B cell (primary cell): Measurements from ENCODE around the gene WDR5. TPM values are rescaled to one million over a fixed set of nuclear protein-coding genes. Genes with fewer than 3 reads are reported as not detected.

Source experiments
- ATAC-seq: fragments of 200-7000 bp; cut with Tn5 transposase; one replicate; pipeline ENCODE4 v1.10.0; 2021; ENCODE audit warnings: low read depth, mild to moderate bottlenecking, moderate number of reproducible peaks, moderate library complexity
- CTCF ChIA-PET: fragments of 350-600 bp; sonication (Branson Sonifier 250); formaldehyde crosslinking; loops from one replicate; lab custom pipeline; 2021; ENCODE audit warnings: antibody characterized with exemption, inconsistent platforms; lab: Charles Lee
- POLR2A ChIA-PET: fragments of 350-600 bp; sonication (Branson Sonifier 250); formaldehyde crosslinking; loops from one replicate; lab custom pipeline; 2021; ENCODE audit warnings: antibody characterized with exemption; lab: Charles Lee
- DNase-seq: peaks from one replicate; pipeline ENCODE4 v3.0.0; 2013
- H2AFZ ChIP-seq: 2 replicates; pipeline ENCODE4 v1.6.1; 2012; ENCODE audit warnings: mild to moderate bottlenecking, low read depth, low read length; ENCODE audit not compliant: insufficient read depth, poor library complexity, severe bottlenecking
- H3K27ac ChIP-seq, 2 donors: 1 replicate in 1 of 2; 2 replicates in 1 of 2; pipeline ENCODE4 v1.5.1; 2012 to 2013; ENCODE audit warnings: low read length in 2 of 2, mild to moderate bottlenecking in 2 of 2, moderate library complexity in 1 of 2
- H3K27me3 ChIP-seq, 4 experiments: fragments of 200-600 bp in 1 of 4; sonication (generic) in 1 of 4; replicated peaks in 1 of 4; 1 replicate in 2 of 4; 2 replicates in 2 of 4; pipeline versions ENCODE4 v1.6.1 to v1.7.0; 2013 to 2016; ENCODE audit warnings: low read length in 3 of 4, mild to moderate bottlenecking in 2 of 4, mixed read lengths in 1 of 4, moderate library complexity in 1 of 4; ENCODE audit not compliant: insufficient read depth in 4 of 4, control insufficient read depth in 3 of 4; ENCODE audit errors: control extremely low read depth in 1 of 4
- H3K36me3 ChIP-seq, 2 experiments: replicated peaks in 1 of 2; 1 replicate in 1 of 2; 2 replicates in 1 of 2; pipeline versions ENCODE4 v1.6.1 to v1.7.1; 2013; ENCODE audit warnings: low read length in 1 of 2; ENCODE audit not compliant: insufficient read depth in 2 of 2, control insufficient read depth in 1 of 2; ENCODE audit errors: control extremely low read depth in 1 of 2, extremely low read depth in 1 of 2
- H3K4me1 ChIP-seq, 2 donors: fragments of 200-600 bp in 1 of 2; sonication (generic) in 1 of 2; 1 replicate in 1 of 2; 2 replicates in 1 of 2; pipeline versions ENCODE4 v1.5.1 to v1.6.1; 2013 to 2017; ENCODE audit warnings: low read length in 2 of 2; ENCODE audit not compliant: control insufficient read depth in 2 of 2, insufficient read depth in 2 of 2
- H3K4me2 ChIP-seq: replicated peaks from 2 replicates; pipeline ENCODE3; 2012; ENCODE audit warnings: mild to moderate bottlenecking, low read depth, low read length; ENCODE audit not compliant: poor library complexity, severe bottlenecking
- H3K4me3 ChIP-seq, 5 experiments: fragments of 200-600 bp in 1 of 5; sonication (generic) in 1 of 5; 1 replicate in 3 of 5; 2 replicates in 2 of 5; pipeline versions ENCODE4 v1.5.1 to v1.7.0; 2011 to 2016; ENCODE audit warnings: low read length in 4 of 5, mild to moderate bottlenecking in 4 of 5, low read depth in 2 of 5, control low read depth in 1 of 5, moderate library complexity in 1 of 5; ENCODE audit not compliant: insufficient read depth in 1 of 5; ENCODE audit errors: control extremely low read depth in 1 of 5, extremely low read depth in 1 of 5
- H3K79me2 ChIP-seq: fragments of 200-600 bp; sonication (generic); one replicate; pipeline ENCODE4 v1.6.0; 2016; ENCODE audit warnings: low read length; ENCODE audit not compliant: control insufficient read depth, insufficient read depth
- H3K9ac ChIP-seq: fragments of 200-600 bp; sonication (generic); 2 replicates; pipeline ENCODE4 v1.6.1; 2017; ENCODE audit warnings: mild to moderate bottlenecking, low read length, moderate library complexity
- H3K9me3 ChIP-seq, 3 donors: one replicate each; pipeline versions ENCODE4 v1.6.1 to v1.7.1; 2013; ENCODE audit warnings: low read length in 2 of 3; ENCODE audit not compliant: control insufficient read depth in 2 of 3, insufficient read depth in 1 of 3; ENCODE audit errors: control extremely low read depth in 1 of 3
- H4K20me1 ChIP-seq: 2 replicates; pipeline ENCODE4 v1.6.0; 2012; ENCODE audit warnings: mild to moderate bottlenecking, low read length; ENCODE audit not compliant: insufficient read depth, control insufficient read depth, poor library complexity, severe bottlenecking
- H3K27ac Mint-ChIP-seq: one replicate; pipeline ENCODE4 v1.8.0; 2021; ENCODE audit warnings: mixed read lengths
- H3K27me3 Mint-ChIP-seq: one replicate; pipeline ENCODE4 v1.8.0; 2021; ENCODE audit warnings: mixed read lengths
- H3K4me1 Mint-ChIP-seq: one replicate; pipeline ENCODE4 v1.8.0; 2021; ENCODE audit warnings: mixed read lengths
- H3K4me3 Mint-ChIP-seq: one replicate; pipeline ENCODE4 v1.8.0; 2021; ENCODE audit warnings: mixed read lengths
- H3K9me3 Mint-ChIP-seq: one replicate; pipeline ENCODE4 v1.8.0; 2022; ENCODE audit warnings: mixed read lengths; ENCODE audit not compliant: insufficient read depth
- EZH2 ChIP-seq: IDR thresholded peaks from 2 replicates; pipeline ENCODE4 v1.6.1; 2012; ENCODE audit warnings: borderline replicate concordance, low read depth, mild to moderate bottlenecking, moderate library complexity, low read length; ENCODE audit not compliant: insufficient read depth, poor library complexity, severe bottlenecking
- WGBS: methylation state at CpG from one replicate; pipeline ENCODE4 v1.1.5; 2013; ENCODE audit warnings: missing lambda C conversion rate; ENCODE audit not compliant: insufficient coverage; 5-methylcytosine and 5-hydroxymethylcytosine counted together
- intact Hi-C: fragments of 100-400 bp; cut with micrococcal nuclease; formaldehyde crosslinking; loops from one replicate; pipeline ENCODE4 v1.10.0; 2022
- polyA plus RNA-seq: library from polyadenylated mRNA; depleted of rRNA; stranded (reverse); fragments of >200 nt; gene quantifications from 2 replicates; pipeline ENCODE4 v1.2.3, GENCODE V29; 2012
- total RNA-seq, 2 donors: library from RNA; stranded (reverse); fragments of 120-200 nt in 1 of 2; gene quantifications; 1 replicate in 1 of 2; 2 replicates in 1 of 2; pipeline versions ENCODE4 v1.2.3 to v1.2.4, GENCODE V29; 2013 to 2022
- TF ChIP-seq, protein P1 (sequence below): fragments of 200-600 bp; IDR thresholded peaks from one replicate; pipeline ENCODE4 v1.8.0; 2022; ENCODE audit warnings: antibody characterized with exemption, mild to moderate bottlenecking

Gene WDR5
- total and polyA plus RNA-seq, 2 donors (not counting 1 experiment from before 2014, with no cell fraction given): 18.0 to 23.8 TPM

DNA sequence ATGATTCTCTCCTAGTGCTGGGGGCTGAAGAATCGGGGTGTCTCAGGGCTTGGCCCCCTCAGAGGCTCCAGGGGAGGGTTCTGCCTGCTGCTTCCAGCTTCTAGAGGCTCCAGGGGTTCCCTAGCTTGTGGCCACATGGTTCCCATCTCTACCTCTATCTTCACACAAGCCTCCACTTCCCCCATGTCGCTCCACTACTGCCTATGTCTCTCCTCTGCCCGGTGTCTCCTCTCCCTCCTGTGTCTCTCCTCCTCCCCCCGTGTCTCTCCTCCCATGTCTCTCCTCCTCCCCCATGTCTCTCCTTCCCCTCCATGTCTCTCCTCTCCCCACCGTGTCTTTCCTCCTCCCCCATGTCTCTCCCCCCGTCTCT lies 40.7 kb downstream of the WDR5 start:
- no peak overlapping the region for H3K4me3 ChIP-seq
- no peak overlapping the region for H2AFZ ChIP-seq
- no peaks in the 10 kb centered on the region for H3K36me3 ChIP-seq
- no peaks in the 10 kb centered on the region for H3K79me2 ChIP-seq
- no peak overlapping the region for H3K9ac ChIP-seq
- ChIA-PET CTCF (interaction anchor here (3.4 kb wide), 1 partner anchor 266 kb away, joined by 37 read pairs; no protein-coding TSS in a partner anchor), POLR2A (no interaction called here)
- Mint-ChIP-seq H3K9me3 (no peaks in the 10 kb centered on the region), H3K27ac (no peak overlapping the region), H3K27me3 (peaks cover 24% of the 10 kb centered on the region), H3K4me3 (no peak overlapping the region), H3K4me1 (peaks cover 20% of the 10 kb centered on the region)
- no peak for TF ChIP-seq EZH2
- TF ChIP-seq, protein P1, sequence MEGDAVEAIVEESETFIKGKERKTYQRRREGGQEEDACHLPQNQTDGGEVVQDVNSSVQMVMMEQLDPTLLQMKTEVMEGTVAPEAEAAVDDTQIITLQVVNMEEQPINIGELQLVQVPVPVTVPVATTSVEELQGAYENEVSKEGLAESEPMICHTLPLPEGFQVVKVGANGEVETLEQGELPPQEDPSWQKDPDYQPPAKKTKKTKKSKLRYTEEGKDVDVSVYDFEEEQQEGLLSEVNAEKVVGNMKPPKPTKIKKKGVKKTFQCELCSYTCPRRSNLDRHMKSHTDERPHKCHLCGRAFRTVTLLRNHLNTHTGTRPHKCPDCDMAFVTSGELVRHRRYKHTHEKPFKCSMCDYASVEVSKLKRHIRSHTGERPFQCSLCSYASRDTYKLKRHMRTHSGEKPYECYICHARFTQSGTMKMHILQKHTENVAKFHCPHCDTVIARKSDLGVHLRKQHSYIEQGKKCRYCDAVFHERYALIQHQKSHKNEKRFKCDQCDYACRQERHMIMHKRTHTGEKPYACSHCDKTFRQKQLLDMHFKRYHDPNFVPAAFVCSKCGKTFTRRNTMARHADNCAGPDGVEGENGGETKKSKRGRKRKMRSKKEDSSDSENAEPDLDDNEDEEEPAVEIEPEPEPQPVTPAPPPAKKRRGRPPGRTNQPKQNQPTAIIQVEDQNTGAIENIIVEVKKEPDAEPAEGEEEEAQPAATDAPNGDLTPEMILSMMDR: no peak
- H3K9me3 ChIP-seq: peaks cover 0 to 10% (median 0%) of the 10 kb centered on the region in 3 donors
- ATAC-seq (no peak), DNase-seq (no peak)
- no peak overlapping the region for H3K27ac ChIP-seq
- intact Hi-C loops: no loop called here
- no peak overlapping the region for H3K4me2 ChIP-seq
- H4K20me1 ChIP-seq: no peaks in the 10 kb centered on the region
- H3K4me1 ChIP-seq: peaks cover 21 to 26% of the 10 kb centered on the region in 2 donors
- 79% methylated on average over 4 of the region's 6 CpGs for WGBS
- H3K27me3 ChIP-seq: peaks cover 0 to 33% (median 8%) of the 10 kb centered on the region in 4 experiments

DNA sequence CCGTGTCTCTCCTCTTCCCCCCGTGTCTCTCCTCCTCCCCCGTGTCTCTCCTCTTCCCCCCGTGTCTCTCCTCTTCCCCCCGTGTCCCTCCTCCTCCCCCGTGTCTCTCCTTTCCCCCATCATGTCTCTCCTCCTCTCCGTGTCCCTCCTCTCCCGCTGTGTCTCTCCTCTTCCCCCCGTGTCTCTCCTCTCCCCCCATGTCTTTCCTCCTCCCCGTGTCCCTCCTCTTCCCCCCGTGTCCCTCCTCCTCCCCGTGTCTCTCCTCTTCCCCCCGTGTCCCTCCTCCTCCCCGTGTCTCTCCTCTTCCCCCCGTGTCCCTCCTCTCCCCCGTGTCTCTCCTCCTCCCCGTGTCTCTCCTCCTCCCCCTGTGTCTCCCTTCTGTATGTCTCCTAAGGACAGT lies 41.3 kb downstream of the WDR5 start:
- Histone ChIP-seq H3K79me2 (no peaks in the 10 kb centered on the region), H3K36me3 (no peaks in the 10 kb centered on the region), H3K9me3 (peaks cover 0 to 10% (median 0%) of the 10 kb centered on the region in 3 donors), H3K4me2 (no peak overlapping the region), H3K9ac (no peak overlapping the region), H3K27ac (no peak overlapping the region), H3K27me3 (peaks cover 0 to 36% (median 8%) of the 10 kb centered on the region in 4 experiments), H2AFZ (no peak overlapping the region), H3K4me1 (peaks cover 21 to 30% of the 10 kb centered on the region in 2 donors), H3K4me3 (no peak overlapping the region), H4K20me1 (no peaks in the 10 kb centered on the region)
- POLR2A ChIA-PET: no interaction called here
- WGBS: 62% methylated on average over 2 of the region's 17 CpGs
- Mint-ChIP-seq H3K4me1 (peaks cover 19% of the 10 kb centered on the region), H3K27ac (no peak overlapping the region), H3K9me3 (no peaks in the 10 kb centered on the region), H3K27me3 (peaks cover 24% of the 10 kb centered on the region), H3K4me3 (no peak overlapping the region)
- CTCF ChIA-PET: no interaction called here
- intact Hi-C loops: no loop called here
- DNase-seq (no peak), ATAC-seq (no peak)
- TF ChIP-seq, protein P1: no peak
- no peak for TF ChIP-seq EZH2
